PC-9 (cell line): ENCODE measurements around the gene DBNL. TPM values are rescaled to one million over a fixed set of nuclear protein-coding genes. Genes with fewer than 3 reads are reported as not detected.

ENCODE experiments used
- BruUV-seq: library from RNA; stranded (reverse); fragments of 400-500 nt; replicated peaks from 2 replicates; lab custom pipeline; 2021; lab: Mats Ljungman, UMichigan
- CTCF ChIA-PET: fragments of 300-600 bp; sonication (Branson Sonifier 250); formaldehyde crosslinking; loops from one replicate; lab custom pipeline; 2022; ENCODE audit warnings: antibody characterized with exemption; lab: Charles Lee
- POLR2A ChIA-PET: fragments of 300-600 bp; sonication (Branson Sonifier 250); formaldehyde crosslinking; loops from one replicate; lab custom pipeline; 2022; ENCODE audit warnings: antibody characterized with exemption; ENCODE audit not compliant: unreplicated experiment; lab: Charles Lee
- DNase-seq, 2 experiments: peaks; one replicate each; pipeline versions ENCODE4 v3.0.0 to v3.0.0-alpha.2; 2015 to 2022; ENCODE audit warnings: mixed read lengths in 1 of 2
- H2AFZ ChIP-seq: fragments of 200-600 bp; sonication (generic); 2 replicates; pipeline ENCODE4 v1.8.1; 2017; ENCODE audit warnings: antibody characterized with exemption
- H3F3A ChIP-seq: fragments of 200-600 bp; sonication (generic); 2 replicates; pipeline ENCODE4 v1.8.1; 2017; ENCODE audit warnings: antibody characterized with exemption, mild to moderate bottlenecking, low read depth; ENCODE audit not compliant: insufficient read depth
- H3K27ac ChIP-seq: fragments of 200-600 bp; sonication (generic); 2 replicates; pipeline ENCODE4 v1.6.1; 2016; ENCODE audit warnings: mixed run types
- H3K27me3 ChIP-seq: fragments of 200-600 bp; sonication (generic); 2 replicates; pipeline ENCODE4 v1.6.1; 2016; ENCODE audit warnings: low read depth, mixed run types; ENCODE audit not compliant: insufficient read depth
- H3K36me3 ChIP-seq: fragments of 200-600 bp; sonication (generic); 2 replicates; pipeline ENCODE4 v1.6.1; 2016; ENCODE audit warnings: low read depth, mixed run types
- H3K4me1 ChIP-seq: fragments of 200-600 bp; sonication (generic); replicated peaks from 2 replicates; pipeline ENCODE4 v1.6.1; 2016; ENCODE audit warnings: mixed run types; ENCODE audit not compliant: insufficient read depth
- H3K4me2 ChIP-seq: fragments of 200-600 bp; sonication (generic); 2 replicates; pipeline ENCODE4 v1.6.1; 2017; ENCODE audit warnings: mixed run types
- H3K4me3 ChIP-seq: fragments of 200-600 bp; sonication (generic); 2 replicates; pipeline ENCODE4 v1.6.1; 2016; ENCODE audit warnings: mixed run types
- H3K79me2 ChIP-seq: fragments of 200-600 bp; sonication (generic); 2 replicates; pipeline ENCODE4 v1.6.1; 2017; ENCODE audit warnings: low read depth, mixed run types
- H3K9me2 ChIP-seq: fragments of 200-600 bp; sonication (generic); 2 replicates; pipeline ENCODE4 v1.8.1; 2017; ENCODE audit warnings: mild to moderate bottlenecking; ENCODE audit not compliant: insufficient read depth
- H3K9me3 ChIP-seq: fragments of 200-600 bp; sonication (generic); 2 replicates; pipeline ENCODE4 v1.8.1; 2016; ENCODE audit warnings: low read depth; ENCODE audit not compliant: insufficient read depth
- H4K20me1 ChIP-seq: fragments of 200-600 bp; sonication (generic); 2 replicates; pipeline ENCODE4 v1.8.1; 2017; ENCODE audit not compliant: insufficient read depth
- CTCF ChIP-seq: fragments of 200-600 bp; sonication (generic); conservative IDR thresholded peaks from 2 replicates; pipeline ENCODE4 v1.6.1; 2017; ENCODE audit warnings: mixed run types, antibody characterized with exemption, mild to moderate bottlenecking, moderate library complexity
- EZH2 ChIP-seq: fragments of 200-600 bp; sonication (generic); IDR thresholded peaks from 2 replicates; pipeline ENCODE4 v1.8.0; 2017; ENCODE audit warnings: antibody characterized with exemption, low read depth
- intact Hi-C: fragments of 100-400 bp; cut with micrococcal nuclease; formaldehyde crosslinking; loops from one replicate; pipeline ENCODE4 v1.10.0; 2022; ENCODE audit not compliant: unreplicated experiment
- total RNA-seq: library from RNA; stranded (reverse); gene quantifications from 2 replicates; pipeline ENCODE4 v1.2.3, GENCODE V29; 2021

The DBNL gene
- total RNA-seq, 1 experiment from 2014 or later = 70.7 TPM

GRCh38 chr7:44080686-44081265, 36.3 kb downstream of the DBNL start:
- Histone ChIP-seq H3K9me2 (no peaks in the 10 kb centered on the region), H3K4me3 (peak overlapping the region; percentile 98), H3K79me2 (peaks cover 19% of the 10 kb centered on the region), H2AFZ (no peak overlapping the region), H3K9me3 (no peaks in the 10 kb centered on the region), H3F3A (peaks cover 15% of the 10 kb centered on the region), H3K27ac (peak overlapping the region; percentile 61; the same call in 1 of the 2 replicates), H3K36me3 (peaks cover 27% of the 10 kb centered on the region), H3K4me2 (peak overlapping the region; percentile 85), H3K27me3 (no peaks in the 10 kb centered on the region), H4K20me1 (no peaks in the 10 kb centered on the region), H3K4me1 (peaks cover 15% of the 10 kb centered on the region; the same call in 1 of the 2 replicates)
- ChIA-PET CTCF (interaction anchor here (1.0 kb wide), 1 partner anchor 44 kb away, joined by 3 read pairs; no protein-coding TSS in a partner anchor), POLR2A (interaction anchor here (0.7 kb wide), 2 partner anchors 120 to 149 kb away, joined by 13 to 18 read pairs; no protein-coding TSS in a partner anchor)
- no peak for TF ChIP-seq CTCF
- BruUV-seq = no TSS peak
- intact Hi-C loops = loop anchor here (5.0 kb wide), 1 partner anchor 102 kb away; no protein-coding TSS in a partner anchor
- no peak for DNase-seq

GRCh38 chr7:44081266-44081748, 36.8 kb downstream of the DBNL start:
- Histone ChIP-seq H3K4me3 (peak overlapping the region; percentile 98), H3K4me1 (peaks cover 15% of the 10 kb centered on the region; the same call in 1 of the 2 replicates), H3K9me3 (no peaks in the 10 kb centered on the region), H3K27ac (peak overlapping the region; percentile 61; the same call in 1 of the 2 replicates), H3F3A (peaks cover 11% of the 10 kb centered on the region; the same call in 1 of the 2 replicates), H3K27me3 (no peaks in the 10 kb centered on the region), H3K9me2 (no peaks in the 10 kb centered on the region), H4K20me1 (no peaks in the 10 kb centered on the region), H3K79me2 (peaks cover 19% of the 10 kb centered on the region), H3K4me2 (peak overlapping the region; percentile 85), H2AFZ (peak overlapping the region; percentile 97), H3K36me3 (peaks cover 22% of the 10 kb centered on the region)
- CTCF ChIA-PET = interaction anchor here (0.6 to 1.0 kb wide), 3 partner anchors 16 to 44 kb away, joined by 3 to 8 read pairs (median 3); partner anchors contain the start of gene PGAM2
- DNase-seq = no peak
- BruUV-seq = no TSS peak
- TF ChIP-seq CTCF (no peak), EZH2 (no peak)
- POLR2A ChIA-PET = interaction anchor here (0.6 to 0.7 kb wide), 3 partner anchors 8 to 150 kb away, joined by 4 to 18 read pairs (median 13); no protein-coding TSS in a partner anchor
- intact Hi-C loops = loop anchor here (5.0 kb wide), 1 partner anchor 101 kb away; no protein-coding TSS in a partner anchor

GRCh38 chr7:44082541-44083207, 38.2 kb downstream of the DBNL start:
- Histone ChIP-seq H3K4me2 (peak overlapping the region; percentile 67), H3K4me1 (peaks cover 15% of the 10 kb centered on the region; the same call in 1 of the 2 replicates), H3K79me2 (peaks cover 19% of the 10 kb centered on the region), H3K27me3 (no peaks in the 10 kb centered on the region), H3K27ac (no peak overlapping the region), H3K36me3 (peaks cover 19% of the 10 kb centered on the region), H3K9me3 (no peaks in the 10 kb centered on the region), H3F3A (peaks cover 14% of the 10 kb centered on the region; the same call in 1 of the 2 replicates), H4K20me1 (no peaks in the 10 kb centered on the region), H3K4me3 (peak overlapping the region; percentile 70), H3K9me2 (no peaks in the 10 kb centered on the region), H2AFZ (peak overlapping the region; percentile 80)
- TSS peak; percentile 90 for BruUV-seq
- intact Hi-C loops = loop anchor here (1.0 to 5.0 kb wide), 5 partner anchors 38 to 118 kb away; partner anchors contain the start of genes DBNL, POLD2 and YKT6
- TF ChIP-seq EZH2 (no peak), CTCF (no peak)
- POLR2A ChIA-PET = no interaction called here
- CTCF ChIA-PET = no interaction called here
- DNase-seq = peak; percentile 99
